NCI-H2029 treated with DMSO at 0.1 percent for 48 hours (cell line): Measurements from ENCODE around the gene GNB2.

Experiments
- DNase-seq: peaks from one replicate; lab custom pipeline; 2025; lab: John Stamatoyannopoulos, UW

The GNB2 gene

GRCh38 chr7:100673302-100673941 is at the start of gene GNB2:
TSS of gene GNB2 (plus strand) at chr7:100673740. CDS start at chr7:100676266, 2,526 bp downstream.
- peak; percentile 86 for DNase-seq

GRCh38 chr7:100623951-100624824 is 49.4 kb upstream of the GNB2 start:
- no peak for DNase-seq

GRCh38 chr7:100626055-100626454 is 47.5 kb upstream of the GNB2 start:
- no peak for DNase-seq

GRCh38 chr7:100626530-100627237 is 46.9 kb upstream of the GNB2 start:
- DNase-seq: peak; percentile 46

GRCh38 chr7:100627238-100627549 is 46.3 kb upstream of the GNB2 start:
- DNase-seq: no peak

- DNase-seq: no peak
Observed at GRCh38 chr7:100629117-100629716, 44.3 kb upstream of the GNB2 start.

- DNase-seq: no peak
Observed at GRCh38 chr7:100630066-100630465, 43.5 kb upstream of the GNB2 start.

- no peak for DNase-seq
Observed at GRCh38 chr7:100632951-100633717, 40.4 kb upstream of the GNB2 start.

- no peak for DNase-seq
Observed at GRCh38 chr7:100639995-100640516, 33.5 kb upstream of the GNB2 start.

- DNase-seq: no peak
Observed at GRCh38 chr7:100640517-100641440, 32.8 kb upstream of the GNB2 start.

GRCh38 chr7:100641463-100641859 is 32.1 kb upstream of the GNB2 start, which contains the start of gene TFR2:
TSS of gene TFR2 (minus strand) at chr7:100641552. CDS start at chr7:100641509, 43 bp downstream.
- DNase-seq: no peak

GRCh38 chr7:100641860-100642533 is 31.5 kb upstream of the GNB2 start:
- no peak for DNase-seq

GRCh38 chr7:100642534-100642907 is 31.0 kb upstream of the GNB2 start:
- no peak for DNase-seq

- no peak for DNase-seq
Observed at GRCh38 chr7:100649826-100650565, 23.5 kb upstream of the GNB2 start.

GRCh38 chr7:100654908-100655831 is 18.4 kb upstream of the GNB2 start:
- DNase-seq: no peak

- peak; percentile 15 for DNase-seq
Observed at GRCh38 chr7:100655908-100656674, 17.4 kb upstream of the GNB2 start, which contains the start of gene ACTL6B. TSS of gene ACTL6B (minus strand) at chr7:100656448. CDS start at chr7:100656354, 94 bp downstream.

- DNase-seq: peak; percentile 36
Observed at GRCh38 chr7:100662194-100662776, 11.3 kb upstream of the GNB2 start.
